Ovary (tissue), 9 donors: ENCODE data around the gene HS3ST4. TPM values are rescaled to one million over a fixed set of nuclear protein-coding genes. Genes with fewer than 3 reads are reported as not detected.

Experiments
- DNase-seq, 5 donors: peaks; one replicate each; pipeline ENCODE4 v3.0.0-alpha.2; 2019 to 2020
- H3K27ac ChIP-seq, 2 donors: fragments of 200-600 bp; one replicate each; pipeline versions ENCODE4 v1.5.1 to v1.8.0; 2019 to 2022
- H3K27me3 ChIP-seq: fragments of 200-600 bp; one replicate; pipeline ENCODE4 v1.8.0; 2022
- H3K36me3 ChIP-seq: fragments of 200-600 bp; sonication (generic); one replicate; pipeline ENCODE4 v1.5.1; 2019
- H3K4me1 ChIP-seq: one replicate; pipeline ENCODE4 v1.8.1; 2013; ENCODE audit warnings: mild to moderate bottlenecking, moderate library complexity; ENCODE audit not compliant: insufficient read depth
- H3K4me3 ChIP-seq: fragments of 200-600 bp; sonication (generic); one replicate; pipeline ENCODE4 v1.5.1; 2017
- H3K9me3 ChIP-seq, 2 donors: fragments of 200-600 bp in 1 of 2; sonication (generic) in 1 of 2; one replicate each; pipeline versions ENCODE4 v1.5.1 to v1.8.1; 2013 to 2019; ENCODE audit warnings: mild to moderate bottlenecking in 1 of 2, moderate library complexity in 1 of 2
- CTCF ChIP-seq, 3 donors: fragments of 450-650 bp in 2 of 3; fragments of 200-600 bp in 1 of 3; IDR thresholded peaks; one replicate each; pipeline versions ENCODE4 v1.5.1 to v1.8.0; 2016 to 2022; ENCODE audit warnings: antibody characterized with exemption in 3 of 3, mild to moderate bottlenecking in 1 of 3
- EP300 ChIP-seq: sonication (generic); formaldehyde crosslinking; IDR thresholded peaks from one replicate; pipeline ENCODE4 v1.6.1; 2017; ENCODE audit warnings: antibody characterized with exemption
- POLR2A ChIP-seq: fragments of 450-650 bp; IDR thresholded peaks from one replicate; pipeline ENCODE4 v1.6.1; 2017; ENCODE audit warnings: antibody characterized with exemption, mild to moderate bottlenecking, moderate library complexity
- WGBS, 3 donors: extraction: QIAGEN DNeasy Blood & Tissue Kit in 1 of 3; methylation state at CpG; one replicate each; pipeline versions ENCODE4 v1.1.5 to v1.1.7; 2013 to 2017; 5-methylcytosine and 5-hydroxymethylcytosine counted together
- intact Hi-C, 4 donors: fragments of 100-400 bp; cut with DNase I; formaldehyde crosslinking; loops; one replicate each; pipeline versions ENCODE4 v1.11.0 to v1.15.1; 2022 to 2023
- polyA plus RNA-seq, 2 donors: library from polyadenylated mRNA; stranded (reverse); fragments of 200-250 nt in 1 of 2; fragments of 350-450 nt in 1 of 2; fragmentation: Illumina TruSeq in 1 of 2; extraction: RNeasy Lipid Tissue Mini Kit (QIAGEN cat#74804) in 1 of 2; gene quantifications; one replicate each; pipeline ENCODE4 v1.2.3, GENCODE V29; 2013 to 2014
- total RNA-seq, 7 donors: library from RNA; depleted of rRNA in 2 of 7; stranded (reverse); fragments of >200 nt in 2 of 7; fragmentation: NEBNext Ultra II Directional in 3 of 7; extraction: Animal tissue kit (Norgen Biotek cat#: 25700) in 3 of 7; gene quantifications; one replicate each; pipeline versions ENCODE4 v1.1.0 to v1.2.4, GENCODE V29; 2016 to 2023
- donor health status: DM: no; HTN: no; CAD: no; lungs with moderate emphysema.
- donor health status: DM: no; HTN: no; CAD: no.
- donor health status: Bipolar disorder and iron deficiency.
- donor health status: DM: yes; HTN: yes; CAD: no.
- donor health status: DM: no; HTN: no; CAD: no.
- donor health status: DM: yes; HTN: yes; CAD: no.

Gene HS3ST4
- total and polyA plus RNA-seq, 9 donors: 0.10 to 0.34 TPM; not detected in 7

- Histone ChIP-seq H3K27me3 (no peaks in the 10 kb centered on the region), H3K9me3 (no peaks in the 10 kb centered on the region), H3K36me3 (no peaks in the 10 kb centered on the region), H3K4me1 (no peaks in the 10 kb centered on the region), H3K27ac (no peak overlapping the region), H3K4me3 (no peak overlapping the region)
- intact Hi-C loops: no loop called here
- TF ChIP-seq EP300 (no peak), POLR2A (no peak), CTCF (IDR thresholded peaks at IDR 0.05) (no peak)
- DNase-seq: no peak
- WGBS, 3 donors: 32 to 44% (median 38%) methylated on average over 6 of the region's 6 CpGs
These were observed 176.3 kb downstream of the HS3ST4 start for GRCh38 chr16:25868106-25868505.

DNA sequence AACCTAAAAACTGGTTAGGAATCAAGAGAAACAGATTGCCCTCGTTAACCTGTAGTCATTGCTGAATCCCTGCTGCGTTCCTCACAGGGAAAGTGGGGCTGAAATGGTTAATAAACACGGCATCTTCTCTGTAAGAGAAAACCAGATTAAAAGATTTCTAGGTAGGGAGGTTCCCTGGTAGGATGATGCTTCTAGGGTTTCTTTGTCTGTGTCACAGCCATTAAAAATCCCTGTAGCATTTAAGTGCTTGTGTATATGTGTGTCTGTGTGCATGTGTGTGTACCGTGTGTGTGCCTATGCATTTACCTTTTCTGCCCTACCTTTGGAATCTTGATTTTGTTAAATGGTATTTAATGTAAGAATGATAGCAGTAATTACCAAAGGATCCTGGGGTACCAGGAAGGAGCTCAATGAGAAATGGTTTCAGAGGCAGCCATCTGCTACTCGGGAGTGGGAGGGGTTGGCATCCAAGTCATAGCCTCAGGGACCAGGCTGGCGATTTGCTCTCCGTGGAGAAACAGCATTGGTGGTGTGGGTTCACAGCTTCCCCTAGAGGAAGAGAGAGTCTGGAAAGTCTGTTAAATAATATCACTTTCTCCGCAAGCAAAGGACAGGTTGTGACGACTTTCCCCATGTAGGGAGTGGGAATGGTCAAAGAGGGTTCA is 177.1 kb downstream of the HS3ST4 start:
- intact Hi-C loops: no loop called here
- no peak overlapping the region for H3K4me3 ChIP-seq
- no peaks in the 10 kb centered on the region for H3K36me3 ChIP-seq
- TF ChIP-seq CTCF (IDR thresholded peaks at IDR 0.05) (no peak), POLR2A (no peak), EP300 (no peak)
- H3K4me1 ChIP-seq: no peaks in the 10 kb centered on the region
- WGBS, 3 donors: 37 to 45% (median 39%) methylated on average over 9 of the region's 9 CpGs
- no peak for DNase-seq
- no peak overlapping the region for H3K27ac ChIP-seq
- H3K27me3 ChIP-seq: no peaks in the 10 kb centered on the region
- no peaks in the 10 kb centered on the region for H3K9me3 ChIP-seq

DNA sequence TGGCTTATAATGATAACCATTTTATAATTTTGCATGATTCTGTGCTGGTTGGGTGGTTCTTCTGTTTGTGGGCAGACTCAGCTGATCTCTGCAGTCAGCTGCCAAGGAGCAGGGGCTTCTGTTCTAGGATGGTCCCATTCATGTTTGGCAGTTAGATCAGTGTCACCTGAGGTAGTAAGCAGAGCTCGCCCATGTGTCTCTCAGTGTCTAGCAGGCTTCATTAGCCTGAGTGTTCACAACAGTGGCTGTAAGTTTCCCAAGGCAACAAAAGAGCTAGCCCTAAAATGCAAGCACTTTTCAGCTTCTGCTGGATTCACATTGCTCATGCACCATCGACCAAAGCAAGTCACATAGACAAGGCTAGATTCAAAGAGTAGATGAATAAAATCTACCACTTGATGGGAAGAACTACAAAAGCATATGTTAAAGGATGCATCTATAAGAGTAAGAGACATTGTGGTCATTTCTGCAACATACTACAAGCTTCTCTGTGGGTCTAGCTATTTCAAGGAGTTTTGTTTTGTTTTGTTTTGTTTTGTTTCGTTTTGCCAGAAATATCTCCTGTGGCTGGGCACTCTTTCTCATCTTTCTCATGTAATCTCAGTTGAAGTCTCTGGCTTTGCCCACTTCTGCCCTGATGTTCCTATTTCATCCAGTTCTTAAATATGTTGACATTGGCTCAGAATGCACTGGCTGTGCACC is 180.8 kb downstream of the HS3ST4 start:
- DNase-seq: no peak
- Histone ChIP-seq H3K9me3 (no peaks in the 10 kb centered on the region), H3K27me3 (no peaks in the 10 kb centered on the region), H3K4me3 (no peak overlapping the region), H3K27ac (no peak overlapping the region), H3K36me3 (no peaks in the 10 kb centered on the region), H3K4me1 (no peaks in the 10 kb centered on the region)
- WGBS, 3 donors: 55 to 64% (median 63%) methylated on average over 3 of the region's 3 CpGs
- intact Hi-C loops: no loop called here
- TF ChIP-seq EP300 (no peak), CTCF (IDR thresholded peaks at IDR 0.05) (no peak), POLR2A (no peak)

- intact Hi-C loops: no loop called here
- no peak overlapping the region for H3K4me3 ChIP-seq
- no peaks in the 10 kb centered on the region for H3K9me3 ChIP-seq
- no peak overlapping the region for H3K27ac ChIP-seq
- no peak for DNase-seq
- no peaks in the 10 kb centered on the region for H3K27me3 ChIP-seq
- no peaks in the 10 kb centered on the region for H3K36me3 ChIP-seq
- TF ChIP-seq POLR2A: no peak
- no peak for TF ChIP-seq CTCF (IDR thresholded peaks at IDR 0.05)
- TF ChIP-seq EP300: no peak
- H3K4me1 ChIP-seq: no peaks in the 10 kb centered on the region
These were observed 182.4 kb downstream of the HS3ST4 start for GRCh38 chr16:25874196-25874595.
